Putamen (tissue), 1 donor: ENCODE results near the gene CTDSP1.

Experiments
- DNase-seq: peaks from one replicate; pipeline ENCODE4 v3.0.0-alpha.2; 2016; ENCODE audit warnings: low spot score

The CTDSP1 gene

DNA sequence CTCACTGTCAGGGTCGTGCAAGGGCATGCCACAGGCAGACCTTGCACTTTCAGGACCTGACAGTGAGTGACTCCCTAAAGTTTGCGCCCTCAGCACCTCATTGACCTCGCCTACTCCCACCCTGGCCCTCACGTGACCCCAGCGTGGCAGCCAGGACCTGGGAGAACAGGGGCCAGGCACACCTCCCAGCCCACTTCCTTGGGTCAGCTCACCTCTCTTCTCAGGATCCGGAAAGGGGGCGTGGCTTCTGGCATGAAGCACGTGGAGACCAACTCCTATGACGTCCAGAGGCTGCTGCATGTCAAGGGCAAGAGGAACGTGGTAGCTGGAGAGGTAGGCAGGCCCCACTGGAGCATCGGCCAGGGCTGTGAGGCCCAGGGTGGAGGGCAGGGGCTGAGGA, 28.1 kb downstream of the CTDSP1 start:
- no peak for DNase-seq

DNA sequence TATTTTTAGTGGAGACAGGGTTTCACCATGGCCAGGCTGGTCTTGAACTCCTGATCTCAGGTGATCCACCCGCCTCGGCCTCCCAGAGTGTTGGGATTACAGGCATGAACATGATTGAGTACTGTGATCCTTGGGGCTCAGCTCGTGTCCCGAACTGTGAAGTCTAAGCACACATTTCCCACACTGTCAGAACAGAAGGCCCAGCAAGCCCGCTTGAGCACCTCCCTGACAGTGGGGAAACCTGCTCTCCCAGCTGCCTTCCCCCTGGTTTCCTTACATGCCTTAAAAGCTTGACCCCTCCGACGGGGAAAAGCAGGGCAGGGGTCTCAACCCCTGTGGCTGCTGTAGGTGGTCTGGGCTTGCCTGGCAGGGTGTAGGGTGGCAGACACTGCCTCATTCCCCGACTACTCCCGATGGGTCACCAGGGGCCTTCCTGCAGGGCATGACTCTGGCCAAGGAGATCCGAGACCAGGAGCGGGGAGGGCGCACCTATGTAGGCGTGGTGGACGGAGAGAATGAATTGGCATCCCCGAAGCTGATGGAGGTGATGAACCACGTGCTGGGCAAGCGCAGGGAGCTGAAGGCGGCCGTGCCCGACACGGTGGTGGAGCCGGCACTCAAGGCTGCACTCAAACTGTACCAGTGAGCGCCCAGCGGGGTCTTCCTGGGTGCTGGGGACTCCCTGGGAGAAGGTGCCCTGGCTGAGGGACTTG, 29.3 kb downstream of the CTDSP1 start:
- no peak for DNase-seq

DNA sequence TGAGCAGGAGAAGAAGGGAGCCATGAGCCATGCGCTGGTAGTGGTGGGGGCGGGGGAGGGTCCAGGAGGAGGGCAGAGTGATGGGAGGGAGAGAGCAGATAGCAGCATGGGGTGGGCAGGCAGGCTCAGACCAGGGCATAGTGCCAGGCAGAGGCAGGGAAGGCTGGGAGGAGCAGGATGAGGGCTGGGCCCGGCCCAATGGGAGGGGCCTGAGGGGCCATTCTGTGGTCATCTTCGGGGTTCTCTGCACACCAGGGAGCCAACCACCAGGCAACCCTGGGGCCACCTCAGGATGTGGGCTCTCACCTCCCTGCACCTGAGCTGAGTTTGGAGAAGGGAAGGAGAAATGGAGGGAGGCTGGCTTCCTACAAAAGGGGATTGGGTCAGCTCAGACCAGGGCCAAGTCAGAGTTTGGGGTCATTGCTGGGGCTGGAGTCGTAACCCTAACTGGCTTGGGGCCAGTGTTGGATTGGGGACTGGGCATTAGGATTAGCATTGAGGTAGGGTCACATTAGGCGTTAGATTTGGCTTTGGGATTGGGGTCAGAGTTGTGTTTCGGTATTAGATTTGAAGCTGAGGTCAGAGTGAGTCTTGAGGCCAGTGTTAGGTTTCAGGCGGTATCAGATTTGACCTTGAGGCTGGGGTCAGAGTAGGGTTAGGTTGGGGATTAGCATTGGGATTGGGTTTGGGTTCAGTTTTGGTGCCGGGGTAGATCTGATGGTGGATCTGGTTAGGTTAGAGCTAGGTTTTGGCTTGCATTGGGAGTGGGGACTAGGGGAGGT, 30.4 kb downstream of the CTDSP1 start:
- no peak for DNase-seq

DNA sequence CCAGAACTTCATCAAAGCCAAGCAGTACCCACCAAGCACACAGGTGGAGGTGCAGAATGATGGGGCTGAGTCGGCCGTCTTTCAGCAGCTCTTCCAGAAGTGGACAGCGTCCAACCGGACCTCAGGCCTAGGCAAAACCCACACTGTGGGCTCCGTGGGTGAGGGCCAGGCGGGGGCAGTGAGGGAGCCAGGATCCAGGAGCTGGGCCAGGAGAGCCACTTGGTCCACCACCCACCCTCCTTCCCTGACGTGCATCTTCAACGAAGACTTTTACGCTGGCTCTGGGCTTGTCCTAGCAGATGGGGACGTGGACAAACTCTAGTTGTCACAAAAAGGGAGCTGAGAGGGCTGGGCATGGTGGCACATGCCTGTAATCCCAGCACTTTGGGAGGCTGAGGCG, 31.1 kb downstream of the CTDSP1 start:
- DNase-seq: no peak

DNA sequence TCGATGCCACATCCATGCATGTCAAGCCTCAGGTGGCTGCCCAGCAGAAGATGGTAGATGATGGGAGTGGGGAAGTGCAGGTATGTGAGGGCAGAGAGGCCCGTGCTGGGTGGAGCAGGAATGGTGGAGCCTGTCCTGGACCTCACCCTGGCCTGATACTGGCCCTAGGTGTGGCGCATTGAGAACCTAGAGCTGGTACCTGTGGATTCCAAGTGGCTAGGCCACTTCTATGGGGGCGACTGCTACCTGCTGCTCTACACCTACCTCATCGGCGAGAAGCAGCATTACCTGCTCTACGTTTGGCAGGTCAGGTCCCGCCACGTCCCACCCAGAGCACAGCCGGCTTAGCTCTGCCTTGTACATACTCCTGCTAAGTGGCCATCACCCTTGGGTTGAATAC, 32.2 kb downstream of the CTDSP1 start:
- DNase-seq: no peak

DNA sequence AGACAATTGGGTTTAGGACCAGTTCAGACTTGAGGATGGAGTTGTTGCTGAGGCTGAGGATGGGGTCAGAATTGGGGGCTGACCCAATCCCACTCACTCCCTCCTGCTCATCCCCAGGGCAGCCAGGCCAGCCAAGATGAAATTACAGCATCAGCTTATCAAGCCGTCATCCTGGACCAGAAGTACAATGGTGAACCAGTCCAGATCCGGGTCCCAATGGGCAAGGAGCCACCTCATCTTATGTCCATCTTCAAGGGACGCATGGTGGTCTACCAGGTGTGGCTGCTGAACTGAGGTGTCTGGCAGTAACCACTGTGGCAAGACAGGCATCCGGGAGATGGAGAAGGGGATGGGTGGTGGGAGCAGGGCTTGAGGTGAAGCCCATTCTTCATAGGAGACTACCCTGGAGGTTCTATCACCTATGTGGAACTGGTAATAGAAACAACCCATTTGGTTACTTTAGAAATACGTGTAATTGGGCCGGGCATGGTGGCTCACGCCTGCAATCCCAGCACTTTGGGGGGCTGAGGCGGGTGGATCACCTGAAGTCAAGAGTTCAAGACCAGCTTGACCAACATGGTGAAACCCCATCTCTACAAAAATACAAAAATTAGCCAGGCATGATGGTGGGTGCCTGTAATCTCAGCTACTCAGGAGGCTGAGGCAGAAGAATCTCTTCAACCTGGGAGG, 33.2 kb downstream of the CTDSP1 start:
- no peak for DNase-seq

DNA sequence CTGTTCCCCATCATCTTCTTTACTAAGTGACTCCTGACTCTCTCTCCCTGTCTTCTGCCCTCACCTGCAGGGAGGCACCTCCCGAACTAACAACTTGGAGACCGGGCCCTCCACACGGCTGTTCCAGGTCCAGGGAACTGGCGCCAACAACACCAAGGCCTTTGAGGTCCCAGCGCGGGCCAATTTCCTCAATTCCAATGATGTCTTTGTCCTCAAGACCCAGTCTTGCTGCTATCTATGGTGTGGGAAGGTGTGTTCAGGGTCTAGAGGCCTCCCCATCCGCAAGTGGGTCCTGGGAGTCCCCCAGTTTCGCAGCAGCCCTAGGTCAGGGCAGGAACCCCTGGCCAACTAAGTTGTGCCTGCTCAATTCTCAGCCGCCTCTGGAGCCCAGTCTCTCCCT, 34.8 kb downstream of the CTDSP1 start:
- DNase-seq: no peak

DNA sequence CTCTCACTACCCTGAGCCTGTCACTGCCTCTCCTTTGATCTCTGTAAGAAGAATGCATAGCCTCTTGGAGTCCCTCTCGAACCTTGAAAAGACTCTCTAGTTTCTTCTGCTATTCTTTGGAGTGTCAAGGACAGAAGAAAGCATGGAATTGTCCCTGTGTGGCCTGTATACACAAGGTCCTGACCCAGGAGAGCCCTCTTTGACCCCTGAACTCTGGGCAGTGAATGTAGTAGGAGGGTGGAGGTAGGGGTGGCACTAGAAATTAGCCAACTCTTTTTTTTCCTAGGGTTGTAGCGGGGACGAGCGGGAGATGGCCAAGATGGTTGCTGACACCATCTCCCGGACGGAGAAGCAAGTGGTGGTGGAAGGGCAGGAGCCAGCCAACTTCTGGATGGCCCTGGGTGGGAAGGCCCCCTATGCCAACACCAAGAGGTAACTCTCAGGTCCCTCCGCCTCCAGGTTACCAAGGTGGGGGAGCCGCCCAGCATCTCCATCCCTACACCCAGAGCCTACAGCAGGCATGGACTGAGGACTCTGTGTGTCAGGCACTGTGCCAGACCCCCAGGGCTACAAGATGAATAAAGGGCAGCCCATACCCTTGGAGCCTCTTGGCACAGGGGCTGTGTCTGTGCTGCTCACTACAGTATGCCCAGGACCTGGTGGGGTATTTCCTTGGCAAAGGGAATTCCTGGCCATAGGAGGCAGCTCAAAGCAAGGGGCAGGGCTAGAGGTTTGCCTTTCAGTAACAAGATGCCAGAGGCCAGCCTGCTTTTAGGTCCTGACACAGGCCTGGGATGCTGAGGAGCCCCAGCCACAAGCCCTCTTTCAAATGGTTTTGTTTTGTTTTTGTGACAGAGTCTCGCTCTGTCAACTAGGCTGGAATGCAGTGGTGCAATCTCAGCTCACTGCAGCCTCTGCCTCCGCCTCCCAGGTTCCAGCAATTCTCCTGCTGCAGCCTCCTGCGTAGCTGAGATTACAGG, 35.6 kb downstream of the CTDSP1 start:
- no peak for DNase-seq

DNA sequence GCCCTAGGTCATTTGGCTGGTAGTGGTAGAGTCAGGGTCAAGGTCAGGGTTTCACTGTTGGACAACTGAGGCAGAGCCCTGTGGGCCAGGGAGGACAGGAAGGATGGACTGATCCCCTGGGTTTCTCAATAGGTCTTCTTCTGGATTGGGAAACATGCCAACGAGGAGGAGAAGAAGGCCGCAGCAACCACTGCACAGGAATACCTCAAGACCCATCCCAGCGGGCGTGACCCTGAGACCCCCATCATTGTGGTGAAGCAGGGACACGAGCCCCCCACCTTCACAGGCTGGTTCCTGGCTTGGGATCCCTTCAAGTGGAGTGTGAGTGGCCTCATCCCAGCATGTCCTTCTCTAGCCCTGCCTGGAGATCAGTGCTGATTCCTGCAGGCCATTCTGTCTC, 37.3 kb downstream of the CTDSP1 start:
- DNase-seq: no peak

DNA sequence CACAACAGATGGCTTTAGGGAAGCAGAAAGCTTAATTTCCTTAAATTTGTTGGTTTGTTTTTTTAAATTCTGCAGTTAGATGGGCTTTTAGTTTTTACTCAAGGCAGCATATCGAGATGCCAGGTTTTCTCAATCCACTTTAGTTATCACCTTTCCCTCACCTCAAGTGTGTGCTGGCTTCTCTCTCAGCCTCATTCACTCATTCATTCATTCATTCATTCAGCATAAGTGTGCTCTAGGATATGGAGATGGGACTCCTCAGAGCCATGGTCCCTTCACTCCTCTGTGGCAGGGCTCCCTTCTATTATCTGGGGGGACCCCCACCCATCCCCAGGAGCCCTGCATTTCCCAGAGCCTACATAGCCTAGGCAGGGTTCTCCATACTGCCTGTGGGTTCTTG, 38.3 kb downstream of the CTDSP1 start:
- DNase-seq: no peak

DNA sequence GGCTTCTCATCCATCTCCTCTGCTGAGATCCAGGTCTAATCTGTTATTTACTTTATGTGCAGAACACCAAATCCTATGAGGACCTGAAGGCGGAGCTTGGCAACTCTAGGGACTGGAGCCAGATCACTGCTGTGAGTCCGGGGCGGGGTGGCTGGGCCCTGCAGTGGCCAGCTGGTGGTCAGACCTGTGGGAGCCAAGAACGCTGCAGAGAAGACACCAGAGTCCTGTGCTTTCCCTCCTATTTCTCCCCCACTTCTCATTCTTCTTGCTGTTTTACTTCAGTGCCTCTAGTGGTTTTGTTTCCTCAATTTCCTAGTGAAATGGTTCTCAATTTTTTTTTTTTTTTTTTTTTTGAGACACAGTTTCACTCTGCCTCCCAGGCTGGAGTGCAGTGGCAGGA, 38.9 kb downstream of the CTDSP1 start:
- DNase-seq: no peak

DNA sequence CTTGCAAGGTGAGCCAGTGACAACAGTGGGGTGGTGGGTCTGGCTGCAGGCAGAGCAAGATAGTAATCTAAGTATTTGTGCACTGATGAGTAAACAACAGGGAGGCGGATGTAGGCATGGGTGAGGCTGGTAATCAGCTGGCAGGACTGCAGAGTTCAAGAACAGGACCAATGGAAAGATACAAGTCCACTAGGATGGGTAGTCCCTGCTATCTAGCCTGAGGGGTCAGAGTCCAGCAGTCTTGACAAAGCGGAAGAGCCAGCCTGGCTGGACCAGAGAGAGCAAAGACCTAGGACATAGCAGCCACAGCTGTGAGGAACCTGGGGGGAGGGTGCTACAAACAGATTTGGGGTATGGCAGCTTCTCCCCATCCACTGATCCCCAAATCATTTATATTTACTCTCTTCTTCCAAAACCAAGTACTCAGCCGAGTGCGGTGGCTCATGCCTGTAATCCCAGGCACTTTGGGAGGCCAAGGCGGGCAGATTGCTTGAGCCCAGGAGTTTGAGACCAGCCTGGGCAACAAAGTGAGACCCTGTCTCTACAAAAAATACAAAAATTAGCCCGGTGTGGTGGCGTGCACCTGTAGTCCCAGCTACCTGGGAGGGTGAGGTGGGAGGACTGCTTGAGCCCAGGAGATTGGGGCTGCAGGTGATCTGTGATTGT, 45.2 kb downstream of the CTDSP1 start:
- no peak for DNase-seq

DNA sequence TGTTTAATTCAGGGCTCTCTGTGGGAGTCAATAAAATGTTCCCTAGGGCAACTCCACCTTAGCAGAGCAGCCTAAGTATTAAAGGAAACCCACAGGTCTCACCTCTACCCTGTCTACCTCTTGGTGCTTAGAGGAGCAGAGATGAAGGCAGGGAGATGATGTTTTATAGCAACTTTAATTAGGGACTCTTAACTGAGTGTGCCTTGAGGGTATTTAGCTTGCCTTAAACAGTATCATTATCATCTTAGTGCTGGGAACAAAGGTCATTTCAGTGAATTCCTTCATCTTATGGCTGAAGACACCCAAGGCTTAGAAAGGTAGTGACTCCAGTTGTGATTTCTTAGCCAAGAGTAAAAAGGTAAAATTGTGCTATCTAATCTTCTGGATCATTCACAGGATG, 45.9 kb downstream of the CTDSP1 start:
- DNase-seq: no peak

DNA sequence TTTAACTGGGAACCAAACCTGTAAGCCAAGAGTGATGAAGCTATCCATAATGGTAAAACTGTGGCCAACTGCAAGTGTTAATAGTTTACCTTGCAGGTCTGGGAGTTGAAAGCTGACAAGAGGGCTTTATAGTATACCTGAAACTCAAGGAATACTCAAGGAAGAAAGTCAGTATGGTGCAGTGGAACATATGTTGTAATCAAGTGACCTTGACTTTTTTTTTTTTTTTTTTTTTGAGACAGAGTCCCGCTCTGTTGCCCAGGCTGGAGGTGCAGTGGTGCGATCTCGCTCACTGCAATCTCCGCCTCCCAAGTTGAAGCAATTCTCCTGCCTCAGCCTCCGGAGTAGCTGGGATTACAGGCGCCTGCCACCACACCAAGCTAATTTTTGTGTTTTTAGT, 46.9 kb downstream of the CTDSP1 start:
- DNase-seq: no peak

DNA sequence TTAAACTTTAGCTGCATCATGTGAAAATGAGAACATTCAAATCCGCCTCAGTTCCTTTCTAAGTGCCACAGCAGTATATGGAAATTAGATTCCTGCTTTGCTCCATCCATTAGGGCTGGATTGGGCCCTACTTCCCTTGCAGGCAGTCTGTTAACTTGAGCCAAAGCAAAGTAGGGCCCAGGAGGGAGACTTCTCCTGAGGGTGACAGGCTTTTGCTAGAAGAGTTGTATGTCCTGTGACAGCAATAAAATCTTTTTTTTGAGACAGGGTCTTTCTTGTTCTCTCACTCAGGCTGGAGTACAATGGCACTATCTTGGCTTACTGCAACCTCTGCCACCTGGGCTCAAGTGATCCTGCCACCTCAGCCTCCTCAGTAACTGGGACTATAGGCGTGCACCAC, 47.4 kb downstream of the CTDSP1 start:
- DNase-seq: no peak

DNA sequence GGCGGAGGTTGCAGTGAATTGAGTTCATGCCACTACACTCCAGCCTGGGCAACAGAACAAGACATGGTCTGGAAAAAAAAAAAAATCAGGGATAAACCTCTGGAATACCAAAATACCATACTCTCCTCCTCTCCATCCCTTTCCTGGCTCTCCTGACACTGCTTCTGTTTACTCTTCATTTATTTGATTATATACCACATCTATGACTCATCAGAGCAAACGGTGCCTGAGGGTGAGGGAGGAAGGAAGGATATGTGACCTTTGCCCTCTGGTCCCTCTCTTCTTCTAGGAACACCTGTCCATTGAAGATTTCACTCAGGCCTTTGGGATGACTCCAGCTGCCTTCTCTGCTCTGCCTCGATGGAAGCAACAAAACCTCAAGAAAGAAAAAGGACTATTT, 49.3 kb downstream of the CTDSP1 start:
- DNase-seq: no peak

DNA sequence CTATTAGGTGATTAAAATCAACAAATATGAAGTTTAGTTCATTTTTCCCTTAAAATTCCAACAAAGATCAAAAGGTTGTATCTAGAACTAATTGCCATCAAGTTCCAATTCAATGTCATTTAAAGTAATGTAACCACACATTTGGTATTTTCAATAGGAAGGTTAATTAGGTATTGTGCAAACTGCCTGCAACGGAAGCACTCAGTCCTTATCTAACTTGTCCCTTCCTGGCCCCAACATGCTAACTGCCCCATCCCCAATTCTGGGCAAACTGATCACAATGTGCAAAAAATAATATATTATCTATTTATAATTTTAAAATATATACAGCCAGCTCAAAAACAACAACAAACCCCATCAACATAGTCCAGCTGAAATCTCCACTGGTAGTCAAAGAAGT, 52.4 kb downstream of the CTDSP1 start:
- DNase-seq: no peak
